K562 (cell line): ENCODE results near the gene NUDT6. TPM values are rescaled to one million over a fixed set of nuclear protein-coding genes. Genes with fewer than 3 reads are reported as not detected.

Experiments
- ATAC-seq: fragments of 200-7000 bp; cut with Tn5 transposase; 3 replicates; pipeline ENCODE4 v1.9.1; 2020; ENCODE audit warnings: moderate library complexity
- BruUV-seq: library from RNA; stranded (reverse); fragments of 400-500 nt; replicated peaks from 2 replicates; lab custom pipeline; 2021; lab: Mats Ljungman, UMichigan
- CTCF ChIA-PET: fragments of 300-600 bp; formaldehyde crosslinking; extraction: SDS; loops from one replicate; lab custom pipeline; 2021; ENCODE audit warnings: low intra/inter-chr PET ratio; lab: Yijun Ruan, JAX
- POLR2A ChIA-PET: fragments of 300-600, 350-650 bp; sonication (Branson Sonifier 250); formaldehyde crosslinking; extraction: SDS; loops from one replicate; lab custom pipeline; 2021; ENCODE audit warnings: antibody characterized with exemption, inconsistent platforms; lab: Yijun Ruan, JAX
- DNase-seq, 4 experiments: peaks; one replicate each; pipeline versions ENCODE4 v3.0.0 to v3.0.0-alpha.2; 2011 to 2018; ENCODE audit warnings: low spot score in 3 of 4, mixed read lengths in 3 of 4; ENCODE audit errors: extremely low read depth in 1 of 4
- FAIRE-seq: peaks from 2 replicates; lab custom pipeline; 2011; peaks lifted over from hg19 to GRCh38; lab: Jason Lieb, UNC
- H2AFZ ChIP-seq: 2 replicates; pipeline ENCODE4 v1.6.0; 2011; ENCODE audit warnings: low read depth, low read length, control low read depth, inconsistent platforms
- H3K27ac ChIP-seq: fragments of 200-600 bp; 3 replicates; pipeline ENCODE4 v1.8.0; 2011; ENCODE audit warnings: low read depth, mild to moderate bottlenecking, control low read depth, inconsistent platforms, low read length, moderate library complexity, mixed read lengths; ENCODE audit errors: extremely low read depth
- H3K27me3 ChIP-seq, 2 experiments: fragments of 300-600 bp in 1 of 2; 2 replicates in 1 of 2; 3 replicates in 1 of 2; pipeline versions ENCODE4 v1.6.0 to v1.8.0; 2011; ENCODE audit warnings: inconsistent platforms in 2 of 2, low read length in 2 of 2, mild to moderate bottlenecking in 1 of 2, mixed read lengths in 1 of 2, moderate library complexity in 1 of 2; ENCODE audit not compliant: control insufficient read depth in 2 of 2, insufficient read depth in 2 of 2
- H3K36me3 ChIP-seq: fragments of 300-600 bp; 3 replicates; pipeline ENCODE4 v1.8.0; 2011; ENCODE audit warnings: mild to moderate bottlenecking, low read length, inconsistent platforms; ENCODE audit not compliant: control insufficient read depth, insufficient read depth
- H3K4me1 ChIP-seq, 2 experiments: fragments of 200-600 bp in 1 of 2; replicated peaks in 1 of 2; 2 replicates in 1 of 2; 3 replicates in 1 of 2; pipeline versions ENCODE4 v1.5.1 to v1.8.0; 2011; ENCODE audit warnings: inconsistent platforms in 2 of 2, low read length in 2 of 2, mild to moderate bottlenecking in 1 of 2, mixed read lengths in 1 of 2, moderate library complexity in 1 of 2; ENCODE audit not compliant: control insufficient read depth in 2 of 2, insufficient read depth in 2 of 2
- H3K4me2 ChIP-seq: 2 replicates; pipeline ENCODE4 v1.6.1; 2011; ENCODE audit warnings: low read length, control low read depth, inconsistent platforms, mixed read lengths; ENCODE audit not compliant: insufficient read depth
- H3K4me3 ChIP-seq: fragments of 200-600 bp; sonication (generic), shearing (Covaris generic); 2 replicates; pipeline ENCODE4 v1.5.1; 2016; ENCODE audit warnings: control low read depth, inconsistent platforms
- H3K79me2 ChIP-seq: fragments of 200-600 bp; 3 replicates; pipeline ENCODE4 v1.8.0; 2011; ENCODE audit warnings: low read length, inconsistent platforms; ENCODE audit not compliant: control insufficient read depth, insufficient read depth
- H3K9ac ChIP-seq, 2 experiments: 2 replicates each; pipeline versions ENCODE4 v1.6.0 to v1.6.1; 2011; ENCODE audit warnings: low read depth in 2 of 2, low read length in 2 of 2, control low read depth in 1 of 2, inconsistent platforms in 1 of 2, mild to moderate bottlenecking in 1 of 2, mixed read lengths in 1 of 2; ENCODE audit not compliant: insufficient read depth in 1 of 2
- H3K9me1 ChIP-seq: one replicate; pipeline ENCODE4 v1.6.0; 2011; ENCODE audit warnings: inconsistent platforms, mild to moderate bottlenecking, low read length, moderate library complexity; ENCODE audit not compliant: control insufficient read depth, insufficient read depth
- H3K9me3 ChIP-seq: replicated peaks from 2 replicates; pipeline ENCODE4 v1.5.1; 2011; ENCODE audit warnings: low read depth, low read length, inconsistent platforms; ENCODE audit not compliant: control insufficient read depth, insufficient read depth
- H4K20me1 ChIP-seq: replicated peaks from 2 replicates; pipeline ENCODE4 v1.6.1; 2011; ENCODE audit warnings: low read length, inconsistent platforms, mixed read lengths; ENCODE audit not compliant: control insufficient read depth, insufficient read depth
- ATF2 ChIP-seq: sonication (generic); formaldehyde crosslinking; IDR thresholded peaks from 2 replicates; pipeline ENCODE4 v1.8.1; 2022; ENCODE audit warnings: missing genetic modification reagents
- BCL6 ChIP-seq: fragments of 250-450 bp; sonication (Bioruptor Pico); IDR thresholded peaks from 2 replicates; pipeline ENCODE4 v1.4.0; 2020
- CBFA2T3 ChIP-seq: fragments of 450-650 bp; IDR thresholded peaks from 2 replicates; pipeline ENCODE4 v1.6.1; 2017
- CBX5 ChIP-seq: IDR thresholded peaks from 2 replicates; pipeline ENCODE4 v1.6.1; 2014; ENCODE audit warnings: low read depth, borderline replicate concordance
- DEAF1 ChIP-seq: fragments of 450-650 bp; formaldehyde crosslinking; IDR thresholded peaks from 2 replicates; pipeline ENCODE4 v1.4.0; 2020; ENCODE audit warnings: mild to moderate bottlenecking, moderate library complexity
- MAZ ChIP-seq, 2 experiments: fragments of 450-650 bp in 1 of 2; sonication (generic) in 1 of 2; formaldehyde crosslinking; IDR thresholded peaks in 1 of 2; conservative IDR thresholded peaks in 1 of 2; 2 replicates each; pipeline versions ENCODE4 v1.4.0 to v1.5.0; 2020; ENCODE audit warnings: mild to moderate bottlenecking in 1 of 2, missing genetic modification reagents in 1 of 2
- NCOA1 ChIP-seq: fragments of 450-650 bp; IDR thresholded peaks from 2 replicates; pipeline ENCODE4 v1.6.1; 2016; ENCODE audit warnings: low read depth
- PCBP1 ChIP-seq: fragments of 200-400 bp; formaldehyde crosslinking; IDR thresholded peaks from 2 replicates; pipeline ENCODE4 v1.6.1; 2018; ENCODE audit warnings: mild to moderate bottlenecking, low read depth, low read length; ENCODE audit not compliant: poor library complexity, severe bottlenecking
- POLR2B ChIP-seq: fragments of 450-650 bp; IDR thresholded peaks from 2 replicates; pipeline ENCODE4 v1.6.1; 2018; ENCODE audit warnings: low read depth; ENCODE audit not compliant: partially characterized antibody
- POLR3G ChIP-seq: IDR thresholded peaks from 2 replicates; pipeline ENCODE4 v1.6.1; 2011; ENCODE audit not compliant: insufficient read length, insufficient replicate concordance; ENCODE audit errors: extremely low read depth
- RBBP5 ChIP-seq: fragments of 200-600 bp; sonication (generic); IDR thresholded peaks from 2 replicates; pipeline ENCODE4 v1.6.1; 2012; ENCODE audit warnings: borderline replicate concordance, mild to moderate bottlenecking, low read length, control low read depth, inconsistent platforms; ENCODE audit not compliant: insufficient read depth, poor library complexity, severe bottlenecking
- SMARCC2 ChIP-seq: fragments of 450-650 bp; IDR thresholded peaks from 2 replicates; pipeline ENCODE4 v1.6.1; 2017; ENCODE audit warnings: antibody characterized with exemption, moderate library complexity, mild to moderate bottlenecking, low read depth
- SMARCE1 ChIP-seq: fragments of 450-650 bp; IDR thresholded peaks from 2 replicates; pipeline ENCODE4 v1.7.1; 2016; ENCODE audit warnings: mild to moderate bottlenecking
- SRSF9 ChIP-seq: fragments of 200-400 bp; formaldehyde crosslinking; IDR thresholded peaks from 2 replicates; pipeline ENCODE4 v1.6.1; 2017; ENCODE audit warnings: low read depth, low read length, borderline replicate concordance
- TAF15 ChIP-seq: fragments of 200-400 bp; formaldehyde crosslinking; IDR thresholded peaks from 2 replicates; pipeline ENCODE4 v1.6.1; 2017; ENCODE audit warnings: mild to moderate bottlenecking, low read depth, low read length, moderate library complexity
- TGIF2 ChIP-seq: sonication (generic); formaldehyde crosslinking; IDR thresholded peaks from 2 replicates; pipeline ENCODE4 v1.8.1; 2022; ENCODE audit warnings: mild to moderate bottlenecking, missing genetic modification reagents, moderate library complexity
- YBX1 ChIP-seq: fragments of 450-650 bp; IDR thresholded peaks from 2 replicates; pipeline ENCODE4 v1.7.1; 2016; ENCODE audit warnings: mild to moderate bottlenecking
- ZNF311 ChIP-seq: fragments of 250-450 bp; sonication (Bioruptor Pico); IDR thresholded peaks from 2 replicates; pipeline ENCODE4 v1.4.0; 2020; ENCODE audit warnings: mild to moderate bottlenecking, moderate library complexity
- ZNF561 ChIP-seq: fragments of 450-650 bp; formaldehyde crosslinking; conservative IDR thresholded peaks from 2 replicates; pipeline ENCODE4 v1.4.0; 2020; ENCODE audit warnings: mild to moderate bottlenecking, moderate library complexity
- WGBS: fragments of 100-300 bp; shearing (Covaris generic); methylation state at CpG from one replicate; pipeline ENCODE4 v1.1.6; 2016; ENCODE audit warnings: low coverage, mixed read lengths; ENCODE audit not compliant: insufficient coverage; ENCODE audit errors: missing lambda C conversion rate; 5-methylcytosine and 5-hydroxymethylcytosine counted together
- in situ Hi-C: fragments of 300-500 bp; cut with MboI; formaldehyde crosslinking; loops from 4 replicates; pipeline ENCODE4 v1.15.0; 2018; ENCODE audit warnings: inconsistent platforms, mixed read lengths
- intact Hi-C: fragments of 100-400 bp; cut with micrococcal nuclease; formaldehyde crosslinking; loops from 2 replicates; pipeline ENCODE4 v1.14.2; 2022
- polyA plus RNA-seq, 8 experiments: library from polyadenylated mRNA; depleted of rRNA in 4 of 8; stranded (reverse) in 5 of 8; unstranded in 3 of 8; fragments of >200 nt; fragmentation: Nextera tagmentation in 2 of 8; fragmentation: Illumina TruSeq in 1 of 8; extraction: Ambion mirVana in 2 of 8; extraction: Trizol in 1 of 8; gene quantifications; 2 replicates each; pipeline versions ENCODE4 v1.2.1 to v1.2.3, GENCODE V29; 2011 to 2014; ENCODE audit warnings: inconsistent platforms in 1 of 8, missing spikeins in 1 of 8
- total RNA-seq, 7 experiments: library from RNA; depleted of rRNA in 6 of 7; stranded (reverse); fragments of >200 nt in 6 of 7; fragmentation: Illumina TruSeq in 2 of 7; extraction: Trizol in 2 of 7; gene quantifications; 2 replicates each; pipeline versions ENCODE4 v1.2.1 to v1.2.3, GENCODE V29; 2011 to 2021; ENCODE audit warnings: low replicate concordance in 1 of 7

The NUDT6 gene
- total and polyA plus RNA-seq, 9 of the 15 experiments (the other 6 are each of a cell fraction or from before 2014, with no cell fraction given): 9.4 to 18.1 (median 13.4) TPM

- TF ChIP-seq POLR3G: no peak
- TF ChIP-seq TGIF2: no peak
- TF ChIP-seq SRSF9: no peak
- TF ChIP-seq MAZ (CRISPR knock-in tag; conservative IDR thresholded peaks at IDR 0.05 in 1 of 2, IDR thresholded peaks at IDR 0.05 in 1 of 2): no peak
- TF ChIP-seq TAF15: no peak
- TF ChIP-seq SMARCC2: no peak
These were observed 76.6 kb downstream of the NUDT6 start (continued) for GRCh38 chr4:122845760-122846159.

- in situ Hi-C loops: no loop called here
- POLR2A ChIA-PET: interaction anchor here (0.7 to 1.2 kb wide), 3 partner anchors 10 to 12 kb away, joined by 3 to 4 read pairs (median 3); no protein-coding TSS in a partner anchor
- Histone ChIP-seq H3K27me3 (no peaks in the 10 kb centered on the region), H3K4me2 (no peak overlapping the region), H4K20me1 (no peaks in the 10 kb centered on the region), H2AFZ (no peak overlapping the region), H3K9me3 (no peaks in the 10 kb centered on the region), H3K4me1 (peaks cover 0 to 2% of the 10 kb centered on the region in 2 experiments; a peak in 2 of 5 replicates), H3K4me3 (no peak overlapping the region), H3K27ac (no peak overlapping the region), H3K79me2 (peaks cover 8% of the 10 kb centered on the region; the same call in 1 of the 3 replicates), H3K9ac (no peak overlapping the region), H3K36me3 (peaks cover 20% of the 10 kb centered on the region), H3K9me1 (no peaks in the 10 kb centered on the region)
- CTCF ChIA-PET: no interaction called here
- no TSS peak for BruUV-seq
- no peak for ATAC-seq
- 33% methylated on average over 3 of the region's 3 CpGs for WGBS
- intact Hi-C loops: no loop called here
- FAIRE-seq: no peak
- no peak for DNase-seq
- no peak for TF ChIP-seq POLR2B
- TF ChIP-seq BCL6 (CRISPR knock-in tag): no peak
- TF ChIP-seq NCOA1: no peak
- TF ChIP-seq ATF2 (CRISPR knock-in tag): no peak
- no peak for TF ChIP-seq YBX1
- no peak for TF ChIP-seq DEAF1 (CRISPR knock-in tag)
- TF ChIP-seq ZNF311: no peak
- no peak for TF ChIP-seq PCBP1
- no peak for TF ChIP-seq ZNF561 (CRISPR knock-in tag)
- no peak for TF ChIP-seq CBX5
- TF ChIP-seq SMARCE1: no peak
- TF ChIP-seq RBBP5: no peak
- TF ChIP-seq CBFA2T3: no peak
These were observed 77.3 kb downstream of the NUDT6 start for GRCh38 chr4:122845066-122845465.
